ENCODE data around the gene MESP1. TPM values are rescaled to one million over a fixed set of nuclear protein-coding genes. Genes with fewer than 3 reads are reported as not detected.

The MESP1 gene
- total RNA-seq, 1 donor from 2014 or later, result 2.7 TPM

- no peaks in the 10 kb centered on the region for H3K4me1 ChIP-seq
- H3K9me3 ChIP-seq, result no peaks in the 10 kb centered on the region
- H3K27me3 ChIP-seq, result no peaks in the 10 kb centered on the region
- no peak overlapping the region for H3K27ac ChIP-seq
- intact Hi-C loops (cut with DNase I), result no loop called here
- TF ChIP-seq, protein P1, sequence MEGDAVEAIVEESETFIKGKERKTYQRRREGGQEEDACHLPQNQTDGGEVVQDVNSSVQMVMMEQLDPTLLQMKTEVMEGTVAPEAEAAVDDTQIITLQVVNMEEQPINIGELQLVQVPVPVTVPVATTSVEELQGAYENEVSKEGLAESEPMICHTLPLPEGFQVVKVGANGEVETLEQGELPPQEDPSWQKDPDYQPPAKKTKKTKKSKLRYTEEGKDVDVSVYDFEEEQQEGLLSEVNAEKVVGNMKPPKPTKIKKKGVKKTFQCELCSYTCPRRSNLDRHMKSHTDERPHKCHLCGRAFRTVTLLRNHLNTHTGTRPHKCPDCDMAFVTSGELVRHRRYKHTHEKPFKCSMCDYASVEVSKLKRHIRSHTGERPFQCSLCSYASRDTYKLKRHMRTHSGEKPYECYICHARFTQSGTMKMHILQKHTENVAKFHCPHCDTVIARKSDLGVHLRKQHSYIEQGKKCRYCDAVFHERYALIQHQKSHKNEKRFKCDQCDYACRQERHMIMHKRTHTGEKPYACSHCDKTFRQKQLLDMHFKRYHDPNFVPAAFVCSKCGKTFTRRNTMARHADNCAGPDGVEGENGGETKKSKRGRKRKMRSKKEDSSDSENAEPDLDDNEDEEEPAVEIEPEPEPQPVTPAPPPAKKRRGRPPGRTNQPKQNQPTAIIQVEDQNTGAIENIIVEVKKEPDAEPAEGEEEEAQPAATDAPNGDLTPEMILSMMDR (IDR thresholded peaks at IDR 0.05), result no peak
- TF ChIP-seq POLR2A (IDR thresholded peaks at IDR 0.05) (no peak), POLR2AphosphoS5 (IDR thresholded peaks at IDR 0.05; ENCODE audit: insufficient read depth in 1 of 2, low read depth in 1 of 2) (no peak)
- no peaks in the 10 kb centered on the region for H3K36me3 ChIP-seq
- H3K4me3 ChIP-seq, result no peak overlapping the region
- DNase-seq (ENCODE audit: extremely low spot score in 2 of 2), result no peak
Observed at GRCh38 chr15:89728254-89728653, 22.8 kb downstream of the MESP1 start.

DNA sequence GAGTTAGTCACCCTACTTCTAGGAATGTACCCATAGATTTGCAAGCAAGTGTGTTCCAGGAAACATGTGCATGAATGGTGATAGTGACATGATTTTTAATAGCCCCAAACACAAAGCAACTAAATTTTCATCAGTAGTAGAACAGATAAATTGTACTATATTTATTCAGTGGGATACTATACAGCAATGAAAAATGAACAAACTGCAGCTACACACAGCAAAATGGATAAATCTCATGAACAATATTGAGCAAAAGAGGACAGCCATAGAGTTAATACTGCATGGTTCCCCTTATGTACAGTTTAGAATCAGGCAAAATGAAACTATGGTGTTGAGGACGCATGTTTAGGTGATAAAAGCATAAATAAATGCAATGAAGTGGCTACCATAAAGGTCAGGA lies 26.0 kb downstream of the MESP1 start:
- Histone ChIP-seq H3K4me1 (no peaks in the 10 kb centered on the region), H3K4me3 (no peak overlapping the region), H3K9me3 (no peaks in the 10 kb centered on the region), H3K27me3 (no peaks in the 10 kb centered on the region), H3K27ac (no peak overlapping the region), H3K36me3 (no peaks in the 10 kb centered on the region)
- no peak for DNase-seq (ENCODE audit: extremely low spot score in 2 of 2)
- TF ChIP-seq POLR2A (IDR thresholded peaks at IDR 0.05) (no peak), POLR2AphosphoS5 (IDR thresholded peaks at IDR 0.05; ENCODE audit: insufficient read depth in 1 of 2, low read depth in 1 of 2) (no peak)
- TF ChIP-seq, protein P1 (IDR thresholded peaks at IDR 0.05), result no peak
- intact Hi-C loops (cut with DNase I), result no loop called here

GRCh38 chr15:89724621-89725020 lies 26.4 kb downstream of the MESP1 start:
- Histone ChIP-seq H3K9me3 (no peaks in the 10 kb centered on the region), H3K4me1 (no peaks in the 10 kb centered on the region), H3K4me3 (no peak overlapping the region), H3K27me3 (no peaks in the 10 kb centered on the region), H3K27ac (no peak overlapping the region), H3K36me3 (no peaks in the 10 kb centered on the region)
- TF ChIP-seq POLR2AphosphoS5 (IDR thresholded peaks at IDR 0.05; ENCODE audit: insufficient read depth in 1 of 2, low read depth in 1 of 2) (no peak), POLR2A (IDR thresholded peaks at IDR 0.05) (no peak)
- TF ChIP-seq, protein P1 (IDR thresholded peaks at IDR 0.05), result no peak
- no peak for DNase-seq (ENCODE audit: extremely low spot score in 2 of 2)
- intact Hi-C loops (cut with DNase I), result no loop called here

GRCh38 chr15:89723031-89723430 lies 28.0 kb downstream of the MESP1 start:
- no peaks in the 10 kb centered on the region for H3K9me3 ChIP-seq
- H3K36me3 ChIP-seq, result no peaks in the 10 kb centered on the region
- intact Hi-C loops (cut with DNase I), result no loop called here
- no peak overlapping the region for H3K4me3 ChIP-seq
- no peak for DNase-seq (ENCODE audit: extremely low spot score in 2 of 2)
- TF ChIP-seq POLR2A (IDR thresholded peaks at IDR 0.05) (no peak), POLR2AphosphoS5 (IDR thresholded peaks at IDR 0.05; ENCODE audit: insufficient read depth in 1 of 2, low read depth in 1 of 2) (no peak)
- TF ChIP-seq, protein P1 (IDR thresholded peaks at IDR 0.05), result no peak
- H3K27ac ChIP-seq, result no peak overlapping the region
- H3K4me1 ChIP-seq, result no peaks in the 10 kb centered on the region
- no peaks in the 10 kb centered on the region for H3K27me3 ChIP-seq

GRCh38 chr15:89714775-89715174 lies 36.3 kb downstream of the MESP1 start:
- Histone ChIP-seq H3K4me1 (no peaks in the 10 kb centered on the region), H3K4me3 (no peak overlapping the region), H3K9me3 (no peaks in the 10 kb centered on the region), H3K36me3 (no peaks in the 10 kb centered on the region), H3K27ac (no peak overlapping the region), H3K27me3 (no peaks in the 10 kb centered on the region)
- DNase-seq (ENCODE audit: extremely low spot score in 2 of 2), result no peak
- TF ChIP-seq, protein P1 (IDR thresholded peaks at IDR 0.05), result no peak
- no peak for TF ChIP-seq POLR2A (IDR thresholded peaks at IDR 0.05)
- no peak for TF ChIP-seq POLR2AphosphoS5 (IDR thresholded peaks at IDR 0.05; ENCODE audit: insufficient read depth in 1 of 2, low read depth in 1 of 2)
- intact Hi-C loops (cut with DNase I), result no loop called here
